ENCODE data around the gene ZFAND4. TPM values are rescaled to one million over a fixed set of nuclear protein-coding genes. Genes with fewer than 3 reads are reported as not detected.

ZFAND4 gene
- total RNA-seq, 1 donor, result 10.9 TPM

- Histone ChIP-seq H3K36me3 (ENCODE audit: insufficient read depth, low read length) (no peaks in the 10 kb centered on the region), H3K4me1 (ENCODE audit: insufficient read depth, low read length) (no peaks in the 10 kb centered on the region), H4K20me1 (ENCODE audit: insufficient read depth, low read length) (no peaks in the 10 kb centered on the region), H3K4me2 (ENCODE audit: insufficient read depth, low read length) (no peak overlapping the region), H3K79me2 (ENCODE audit: insufficient read depth, low read length) (no peaks in the 10 kb centered on the region), H3K27ac (ENCODE audit: low read depth, low read length) (no peak overlapping the region), H3K4me3 (ENCODE audit: insufficient read depth, low read length) (no peak overlapping the region), H3K27me3 (ENCODE audit: insufficient read depth, low read length) (no peaks in the 10 kb centered on the region), H2AFZ (ENCODE audit: low read length) (no peak overlapping the region), H3K9me3 (ENCODE audit: low read depth, low read length) (no peaks in the 10 kb centered on the region)
- no peak for DNase-seq (ENCODE audit: insufficient read length, low spot score, missing footprints)
- TF ChIP-seq, protein P1, sequence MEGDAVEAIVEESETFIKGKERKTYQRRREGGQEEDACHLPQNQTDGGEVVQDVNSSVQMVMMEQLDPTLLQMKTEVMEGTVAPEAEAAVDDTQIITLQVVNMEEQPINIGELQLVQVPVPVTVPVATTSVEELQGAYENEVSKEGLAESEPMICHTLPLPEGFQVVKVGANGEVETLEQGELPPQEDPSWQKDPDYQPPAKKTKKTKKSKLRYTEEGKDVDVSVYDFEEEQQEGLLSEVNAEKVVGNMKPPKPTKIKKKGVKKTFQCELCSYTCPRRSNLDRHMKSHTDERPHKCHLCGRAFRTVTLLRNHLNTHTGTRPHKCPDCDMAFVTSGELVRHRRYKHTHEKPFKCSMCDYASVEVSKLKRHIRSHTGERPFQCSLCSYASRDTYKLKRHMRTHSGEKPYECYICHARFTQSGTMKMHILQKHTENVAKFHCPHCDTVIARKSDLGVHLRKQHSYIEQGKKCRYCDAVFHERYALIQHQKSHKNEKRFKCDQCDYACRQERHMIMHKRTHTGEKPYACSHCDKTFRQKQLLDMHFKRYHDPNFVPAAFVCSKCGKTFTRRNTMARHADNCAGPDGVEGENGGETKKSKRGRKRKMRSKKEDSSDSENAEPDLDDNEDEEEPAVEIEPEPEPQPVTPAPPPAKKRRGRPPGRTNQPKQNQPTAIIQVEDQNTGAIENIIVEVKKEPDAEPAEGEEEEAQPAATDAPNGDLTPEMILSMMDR (IDR thresholded peaks at IDR 0.05; ENCODE audit: extremely low read depth, low read depth, low read length), result no peak
Measured at GRCh38 chr10:45644527-45644926, 28.0 kb downstream of the ZFAND4 start.

DNA sequence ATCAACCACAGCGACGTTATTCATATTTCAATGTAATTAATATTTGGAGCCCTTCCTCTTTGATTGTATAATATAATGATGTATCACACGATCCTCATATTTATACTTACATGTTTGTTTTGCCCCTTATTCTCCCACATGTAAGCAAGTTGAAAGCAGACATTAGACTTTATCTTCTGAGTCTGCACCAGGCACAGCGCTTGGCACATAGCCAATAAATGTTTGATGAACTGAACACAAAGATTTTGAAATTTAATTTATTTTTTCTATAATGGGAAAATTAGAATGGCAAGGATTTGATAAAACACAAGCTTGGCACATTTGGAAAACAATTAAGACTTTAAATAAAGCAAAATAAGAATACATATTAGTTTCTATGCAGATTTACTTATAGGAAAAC, 31.6 kb downstream of the ZFAND4 start:
- H3K4me3 ChIP-seq (ENCODE audit: insufficient read depth, low read length), result no peak overlapping the region
- H3K27me3 ChIP-seq (ENCODE audit: insufficient read depth, low read length), result no peaks in the 10 kb centered on the region
- no peak overlapping the region for H3K4me2 ChIP-seq (ENCODE audit: insufficient read depth, low read length)
- no peaks in the 10 kb centered on the region for H3K79me2 ChIP-seq (ENCODE audit: insufficient read depth, low read length)
- no peaks in the 10 kb centered on the region for H3K4me1 ChIP-seq (ENCODE audit: insufficient read depth, low read length)
- TF ChIP-seq, protein P1 (IDR thresholded peaks at IDR 0.05; ENCODE audit: extremely low read depth, low read depth, low read length), result no peak
- no peak overlapping the region for H3K27ac ChIP-seq (ENCODE audit: low read depth, low read length)
- DNase-seq (ENCODE audit: insufficient read length, low spot score, missing footprints), result no peak
- no peak overlapping the region for H2AFZ ChIP-seq (ENCODE audit: low read length)
- no peaks in the 10 kb centered on the region for H4K20me1 ChIP-seq (ENCODE audit: insufficient read depth, low read length)
- no peaks in the 10 kb centered on the region for H3K36me3 ChIP-seq (ENCODE audit: insufficient read depth, low read length)
- H3K9me3 ChIP-seq (ENCODE audit: low read depth, low read length), result no peaks in the 10 kb centered on the region

- TF ChIP-seq, protein P1 (IDR thresholded peaks at IDR 0.05; ENCODE audit: extremely low read depth, low read depth, low read length), result no peak
- Histone ChIP-seq H3K9me3 (ENCODE audit: low read depth, low read length) (no peaks in the 10 kb centered on the region), H2AFZ (ENCODE audit: low read length) (no peak overlapping the region), H3K27ac (ENCODE audit: low read depth, low read length) (no peak overlapping the region), H3K4me3 (ENCODE audit: insufficient read depth, low read length) (no peak overlapping the region), H3K4me2 (ENCODE audit: insufficient read depth, low read length) (no peak overlapping the region), H3K79me2 (ENCODE audit: insufficient read depth, low read length) (no peaks in the 10 kb centered on the region), H3K27me3 (ENCODE audit: insufficient read depth, low read length) (no peaks in the 10 kb centered on the region), H3K36me3 (ENCODE audit: insufficient read depth, low read length) (no peaks in the 10 kb centered on the region), H4K20me1 (ENCODE audit: insufficient read depth, low read length) (no peaks in the 10 kb centered on the region), H3K4me1 (ENCODE audit: insufficient read depth, low read length) (no peaks in the 10 kb centered on the region)
- DNase-seq (ENCODE audit: insufficient read length, low spot score, missing footprints), result peak; percentile 6
Measured at GRCh38 chr10:45640049-45640448, 32.5 kb downstream of the ZFAND4 start.

DNA sequence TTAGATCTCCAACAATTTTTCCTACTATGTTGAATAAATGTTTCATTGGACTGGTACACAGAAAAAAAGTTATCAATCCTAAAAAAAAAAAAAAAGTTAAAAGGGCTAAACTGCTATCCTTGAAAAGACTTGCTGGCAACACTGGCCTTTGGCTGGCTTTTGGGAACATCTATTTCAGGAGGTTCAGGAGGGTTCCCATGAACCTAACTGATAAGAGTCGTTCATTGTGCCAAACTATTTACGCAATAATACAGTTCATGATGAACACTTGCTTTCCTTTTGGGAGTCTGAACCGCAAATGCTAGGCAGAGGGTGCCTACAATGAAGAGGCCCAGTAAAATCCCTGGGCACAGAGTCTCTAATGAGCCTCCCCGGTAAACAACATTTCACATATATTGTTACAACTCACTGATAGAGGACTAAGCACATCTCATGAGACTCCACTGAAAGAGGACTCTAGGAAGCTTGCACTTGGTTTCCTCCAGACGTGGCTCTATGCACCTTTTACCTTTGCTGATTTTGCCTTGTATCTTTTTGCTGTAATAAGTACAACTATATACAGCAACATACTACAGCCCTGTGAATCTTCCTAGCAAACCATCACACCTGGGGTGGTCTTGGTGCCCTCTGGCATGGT, 45.0 kb downstream of the ZFAND4 start:
- no peak overlapping the region for H3K27ac ChIP-seq (ENCODE audit: low read depth, low read length)
- no peaks in the 10 kb centered on the region for H3K4me1 ChIP-seq (ENCODE audit: insufficient read depth, low read length)
- H3K36me3 ChIP-seq (ENCODE audit: insufficient read depth, low read length), result no peaks in the 10 kb centered on the region
- H4K20me1 ChIP-seq (ENCODE audit: insufficient read depth, low read length), result no peaks in the 10 kb centered on the region
- H3K9me3 ChIP-seq (ENCODE audit: low read depth, low read length), result no peaks in the 10 kb centered on the region
- TF ChIP-seq, protein P1 (IDR thresholded peaks at IDR 0.05; ENCODE audit: extremely low read depth, low read depth, low read length), result no peak
- no peak overlapping the region for H3K4me3 ChIP-seq (ENCODE audit: insufficient read depth, low read length)
- H2AFZ ChIP-seq (ENCODE audit: low read length), result no peak overlapping the region
- H3K27me3 ChIP-seq (ENCODE audit: insufficient read depth, low read length), result no peaks in the 10 kb centered on the region
- no peak overlapping the region for H3K4me2 ChIP-seq (ENCODE audit: insufficient read depth, low read length)
- no peaks in the 10 kb centered on the region for H3K79me2 ChIP-seq (ENCODE audit: insufficient read depth, low read length)
- DNase-seq (ENCODE audit: insufficient read length, low spot score, missing footprints), result no peak

Data from osteoblast (primary cell).